A549 (cell line): ENCODE results near the gene NEAT1. TPM values are rescaled to one million over a fixed set of nuclear protein-coding genes. Genes with fewer than 3 reads are reported as not detected.
A peak's percentile ranks its signal among the peaks of the same experiment; 100 is the strongest.
"Not testable (repeated sequence)": the region's sequence is repeated elsewhere in the genome, so short reads cannot be mapped to it uniquely, and the experiment has no call there.

Experiments
- ATAC-seq, 2 experiments: fragments of 200-7000 bp in 1 of 2; fragments of >200 bp in 1 of 2; cut with Nextera tagmentation in 1 of 2; cut with Tn5 transposase in 1 of 2; 3 replicates each; pipeline versions ENCODE4 v1.8.0 to v1.9.1; 2018 to 2020; ENCODE audit warnings: mild to moderate bottlenecking in 1 of 2, moderate library complexity in 1 of 2
- CTCF ChIA-PET: fragments of 300-600 bp; sonication (Branson Sonifier 250); formaldehyde crosslinking; extraction: SDS; loops from one replicate; lab custom pipeline; 2021; ENCODE audit warnings: antibody characterized with exemption, inconsistent platforms; lab: Yijun Ruan, JAX
- POLR2A ChIA-PET: fragments of 350-600 bp; formaldehyde crosslinking; extraction: SDS; loops from one replicate; lab custom pipeline; 2021; ENCODE audit warnings: antibody characterized with exemption, inconsistent platforms; lab: Yijun Ruan, JAX
- DNase-seq, 2 experiments: peaks; one replicate each; pipeline versions ENCODE4 v3.0.0 to v3.0.0-alpha.2; 2011 to 2016; ENCODE audit warnings: low read depth in 1 of 2, low spot score in 1 of 2
- FAIRE-seq: peaks from 2 replicates; lab custom pipeline; 2011; peaks lifted over from hg19 to GRCh38; lab: Jason Lieb, UNC
- H3K27ac ChIP-seq, 2 experiments: fragments of >200 bp; sonication (Bioruptor Twin); formaldehyde crosslinking; 3 replicates each; pipeline ENCODE4 v1.5.1; 2016 to 2017
- H3K4me1 ChIP-seq: fragments of >200 bp; sonication (Bioruptor Twin); formaldehyde crosslinking; 3 replicates; pipeline ENCODE4 v1.6.1; 2016
- H3K4me2 ChIP-seq: fragments of >200 bp; sonication (Bioruptor Twin); formaldehyde crosslinking; 3 replicates; pipeline ENCODE4 v1.6.1; 2016
- H3K4me3 ChIP-seq: fragments of >200 bp; sonication (Bioruptor Twin); formaldehyde crosslinking; 3 replicates; pipeline ENCODE4 v1.5.1; 2016
- H3K9me3 ChIP-seq: fragments of >200 bp; sonication (Bioruptor Twin); formaldehyde crosslinking; 3 replicates; pipeline ENCODE4 v1.6.1; 2016
- BHLHE40 ChIP-seq: IDR thresholded peaks from 2 replicates; pipeline ENCODE4 v1.6.1; 2012; ENCODE audit warnings: low read depth, low read length, inconsistent platforms
- CBX2 ChIP-seq: fragments of 200-600 bp; sonication (generic); IDR thresholded peaks from 2 replicates; pipeline ENCODE4 v1.6.1; 2016; ENCODE audit warnings: low read depth, mild to moderate bottlenecking, borderline replicate concordance
- CEBPB ChIP-seq, 2 experiments: fragments of >200 bp in 1 of 2; sonication (Bioruptor Twin) in 1 of 2; formaldehyde crosslinking in 1 of 2; IDR thresholded peaks; 2 replicates each; pipeline ENCODE4 v1.6.1; 2012 to 2016
- CTCF ChIP-seq: fragments of >200 bp; sonication (Bioruptor Twin); formaldehyde crosslinking; IDR thresholded peaks from 3 replicates; pipeline ENCODE4 v1.5.1; 2016
- JUN ChIP-seq, 2 experiments: fragments of >200 bp; sonication (Bioruptor Twin); formaldehyde crosslinking; IDR thresholded peaks; 2 replicates in 1 of 2; 3 replicates in 1 of 2; pipeline ENCODE4 v1.6.1; 2016 to 2017
- MAZ ChIP-seq: fragments of 150-350 bp; IDR thresholded peaks from 2 replicates; pipeline ENCODE4 v1.6.1; 2014; ENCODE audit warnings: antibody characterized with exemption, low read depth, low read length, borderline replicate concordance
- RAD21 ChIP-seq, 2 experiments: fragments of >200 bp in 1 of 2; sonication (Bioruptor Twin) in 1 of 2; formaldehyde crosslinking in 1 of 2; IDR thresholded peaks in 1 of 2; conservative IDR thresholded peaks in 1 of 2; 2 replicates in 1 of 2; 3 replicates in 1 of 2; pipeline ENCODE4 v1.6.1; 2012 to 2018; ENCODE audit warnings: inconsistent platforms in 1 of 2
- SMC3 ChIP-seq: fragments of >200 bp; sonication (Bioruptor Twin); formaldehyde crosslinking; IDR thresholded peaks from 3 replicates; pipeline ENCODE4 v1.6.1; 2018; ENCODE audit warnings: inconsistent platforms
- TP53 ChIP-seq: fragments of 250-450 bp; sonication (Bioruptor Pico); IDR thresholded peaks from 2 replicates; pipeline ENCODE4 v1.5.0; 2021; ENCODE audit warnings: mild to moderate bottlenecking, moderate library complexity
- ZNF302 ChIP-seq: fragments of 250-450 bp; sonication (Bioruptor Pico); IDR thresholded peaks from 2 replicates; pipeline ENCODE4 v1.9.0; 2021; ENCODE audit warnings: inconsistent platforms, mild to moderate bottlenecking, moderate library complexity
- WGBS: methylation state at CpG from one replicate; pipeline ENCODE4 v1.1.6; 2017; ENCODE audit errors: missing lambda C conversion rate; 5-methylcytosine and 5-hydroxymethylcytosine counted together
- polyA plus RNA-seq, 4 experiments: library from polyadenylated mRNA; depleted of rRNA in 3 of 4; stranded (reverse); fragments of >200 nt; fragmentation: RNase III in 1 of 4; extraction: RNeasy Plus Mini Kit Qiagen cat#74134 plus additional on column Dnase treatment in 1 of 4; gene quantifications; 2 replicates in 3 of 4; 3 replicates in 1 of 4; pipeline ENCODE4 v1.2.3, GENCODE V29; 2011 to 2017
- TF ChIP-seq, protein P1 (sequence below): fragments of >200 bp; sonication (Bioruptor Twin); formaldehyde crosslinking; IDR thresholded peaks from 2 replicates; pipeline ENCODE4 v1.6.1; 2016

NEAT1 gene
- polyA plus RNA-seq, 2 of the 4 experiments (the other 2 are of a cell fraction): 314 to 1,223 TPM

GRCh38 chr11:65467306-65467705, 44.7 kb downstream of the NEAT1 start:
- FAIRE-seq, POLR2A ChIA-PET, H3K4me3 ChIP-seq: not testable (repeated sequence)
- peaks cover 39% of the 10 kb centered on the region for H3K4me1 ChIP-seq
- TF ChIP-seq CTCF: peak; percentile 10; the same call in 1 of the 3 replicates
- TF ChIP-seq, all 56 proteins: peak for 1; not testable (repeated sequence) for 55
- not testable (repeated sequence) for DNase-seq, ATAC-seq, H3K9me3 ChIP-seq
- H3K27ac ChIP-seq: 0 out of 6 replicates have a peak overlapping the region, but pooled peaks of 1 of the 2 experiments have one; percentile 39
- 90% methylated on average over 6 of the region's 6 CpGs for WGBS
- H3K4me2 ChIP-seq: peak overlapping the region; percentile 18; the same call in 1 of the 3 replicates
- CTCF ChIA-PET: interaction anchor here (1.7 to 25.6 kb wide), 3 partner anchors 12 to 31 kb away, joined by 5 to 947 read pairs (median 16); partner anchors contain the start of gene MALAT1

DNA sequence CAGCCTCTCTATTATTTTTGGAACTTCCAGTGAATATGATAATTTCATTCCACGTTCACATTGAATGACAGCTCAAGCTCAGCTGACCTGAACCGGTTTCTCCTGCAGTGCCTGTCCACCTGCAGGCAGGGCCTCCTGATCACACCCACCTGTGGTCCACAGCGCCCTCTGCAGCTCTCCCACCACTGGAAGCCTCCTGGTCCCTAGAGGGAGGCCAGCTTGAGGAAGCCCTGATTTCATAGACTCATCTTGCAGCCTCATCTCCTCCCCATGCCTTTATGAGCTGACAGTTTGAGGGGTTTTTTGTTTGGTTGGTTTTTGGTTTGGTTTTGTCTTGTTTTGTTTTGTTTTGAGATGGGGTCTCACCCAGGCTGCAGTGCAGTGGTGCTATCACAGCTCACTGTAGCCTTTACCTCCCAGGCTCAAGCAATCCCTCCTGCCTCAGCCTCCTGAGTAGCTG, 46.3 kb downstream of the NEAT1 start:
- Histone ChIP-seq H3K27ac (peak overlapping the region; percentile 62 to 96), H3K9me3 (no peaks in the 10 kb centered on the region), H3K4me3 (no peak overlapping the region), H3K4me2 (no peak overlapping the region), H3K4me1 (peaks cover 53% of the 10 kb centered on the region)
- ATAC-seq (peak; percentile 31 to 43; a peak in 3 of 6 replicates), DNase-seq (peak; percentile 58 to 83), FAIRE-seq (no peak)
- POLR2A ChIA-PET: interaction anchor here (0.6 to 1.4 kb wide), 13 partner anchors 10 to 50 kb away, joined by 3 to 9 read pairs (median 4); partner anchors contain the start of genes MALAT1 and NEAT1
- 36% methylated on average over 3 of the region's 3 CpGs for WGBS
- TF ChIP-seq CBX2 (no peak), CTCF (peak; percentile 48), SMC3 (peak; percentile 45; the same call in 2 of the 3 replicates), TP53 (no peak), JUN (IDR thresholded peaks at IDR 0.05) (no peak), ZNF302 (no peak), RAD21 (conservative IDR thresholded peaks at IDR 0.05 in 1 of 2, IDR thresholded peaks at IDR 0.05 in 1 of 2) (peak; percentile 50 to 71)
- CTCF ChIA-PET: interaction anchor here (0.8 to 25.6 kb wide), 12 partner anchors 9 to 107 kb away, joined by 3 to 947 read pairs (median 4); partner anchors contain the start of genes FRMD8 and MALAT1

- Histone ChIP-seq H3K9me3 (no peaks in the 10 kb centered on the region), H3K4me2 (peak overlapping the region; percentile 83), H3K27ac (peak overlapping the region; percentile 93 to 96), H3K4me1 (peaks cover 59% of the 10 kb centered on the region), H3K4me3 (no peak overlapping the region)
- ATAC-seq (peak in 1 of 2 experiments; percentile 2; a peak in 1 of 6 replicates), DNase-seq (no peak), FAIRE-seq (no peak)
- WGBS: 85% methylated on average over 8 of the region's 8 CpGs
- TF ChIP-seq CEBPB (IDR thresholded peaks at IDR 0.05) (no peak), BHLHE40 (no peak), MAZ (no peak)
- TF ChIP-seq, protein P1, sequence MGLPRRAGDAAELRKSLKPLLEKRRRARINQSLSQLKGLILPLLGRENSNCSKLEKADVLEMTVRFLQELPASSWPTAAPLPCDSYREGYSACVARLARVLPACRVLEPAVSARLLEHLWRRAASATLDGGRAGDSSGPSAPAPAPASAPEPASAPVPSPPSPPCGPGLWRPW: no peak
- ChIA-PET POLR2A (interaction anchor here (0.7 to 3.5 kb wide), 5 partner anchors 9 to 48 kb away, joined by 3 to 402 read pairs (median 24); partner anchors contain the start of genes MALAT1 and NEAT1), CTCF (interaction anchor here (0.7 to 25.6 kb wide), 11 partner anchors 9 to 89 kb away, joined by 3 to 947 read pairs (median 5); partner anchors contain the start of gene MALAT1)
Observed at GRCh38 chr11:65470433-65471049, 47.9 kb downstream of the NEAT1 start.
